T-helper 2 cell treated with Interferon-gamma antibody and Interleukin-4, amounts not matched to agents 100 ng/mL and 5 ng/mL, for 36 hours (primary cell): ENCODE results near the gene GAS5. TPM values are rescaled to one million over a fixed set of nuclear protein-coding genes. Genes with fewer than 3 reads are reported as not detected.
"Not testable (repeated sequence)": the region's sequence is repeated elsewhere in the genome, so short reads cannot be mapped to it uniquely, and the experiment has no call there.

Source experiments
- intact Hi-C: fragments of 100-400 bp; cut with micrococcal nuclease; formaldehyde crosslinking; loops from one replicate; pipeline ENCODE4 v1.15.1; 2023
- total RNA-seq: library from RNA; stranded (reverse); gene quantifications from 2 replicates; pipeline ENCODE4 v1.2.3, GENCODE V29; 2022

GAS5 gene
- 361 and 397 TPM in 2 replicates for total RNA-seq

DNA sequence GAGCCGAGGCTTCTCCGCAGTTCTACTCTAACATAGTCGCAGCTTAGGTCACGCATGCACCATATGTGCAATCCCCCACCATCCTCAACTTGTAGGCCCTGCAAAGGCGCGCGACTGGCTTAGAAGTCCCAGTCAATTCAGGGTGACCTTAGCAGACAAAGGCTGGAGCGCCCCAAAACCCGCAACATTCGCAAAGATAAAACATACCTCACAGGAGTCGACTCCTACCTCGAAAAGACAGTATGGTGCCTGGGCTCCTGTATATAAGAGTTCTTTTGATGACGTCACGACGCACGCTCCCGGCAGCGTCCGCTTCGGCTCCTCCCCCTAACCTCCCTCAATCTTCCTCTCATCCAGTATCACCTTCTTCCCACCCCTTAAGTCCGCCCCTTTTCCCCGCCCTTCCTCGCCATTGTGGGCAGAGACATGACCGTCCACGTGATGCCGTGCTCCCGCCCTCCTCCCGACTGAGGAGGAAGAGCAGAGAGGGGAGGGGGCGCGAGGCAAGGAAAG lies at the start of gene GAS5:
Gene GAS5, minus strand, starts transcription at position 237 of the 513 bp plus-strand sequence.
- intact Hi-C loops = loop anchor here (1.0 to 10.0 kb wide), 8 partner anchors 44 to 437 kb away; partner anchors contain the start of genes CENPL, DARS2, KLHL20 and RABGAP1L

DNA sequence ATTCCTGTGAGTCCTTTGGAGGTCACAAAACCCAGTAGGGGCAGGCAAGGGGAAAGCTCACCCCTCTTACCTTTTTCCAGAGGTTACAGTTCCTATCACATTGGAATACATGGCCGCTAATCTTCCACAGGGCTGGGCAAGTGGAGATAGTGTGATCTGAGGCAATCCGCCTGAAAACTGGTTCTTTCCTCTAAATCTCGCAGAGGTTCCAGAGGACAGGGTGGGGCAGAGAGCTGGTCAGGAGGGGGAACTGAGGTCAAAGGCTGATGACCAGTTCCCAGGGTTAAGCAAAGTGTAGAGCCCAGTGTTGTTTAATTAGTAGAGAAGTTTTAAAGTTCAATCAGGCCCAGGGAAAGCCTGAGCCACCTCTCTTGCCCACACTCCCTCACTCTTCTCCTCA lies 49.4 kb upstream of the GAS5 start, which contains the start of gene SERPINC1:
Gene SERPINC1, minus strand, starts transcription at position 179 of the 400 bp plus-strand sequence. Its CDS starts 68 bp downstream, at position 111.
- intact Hi-C loops = no loop called here

DNA sequence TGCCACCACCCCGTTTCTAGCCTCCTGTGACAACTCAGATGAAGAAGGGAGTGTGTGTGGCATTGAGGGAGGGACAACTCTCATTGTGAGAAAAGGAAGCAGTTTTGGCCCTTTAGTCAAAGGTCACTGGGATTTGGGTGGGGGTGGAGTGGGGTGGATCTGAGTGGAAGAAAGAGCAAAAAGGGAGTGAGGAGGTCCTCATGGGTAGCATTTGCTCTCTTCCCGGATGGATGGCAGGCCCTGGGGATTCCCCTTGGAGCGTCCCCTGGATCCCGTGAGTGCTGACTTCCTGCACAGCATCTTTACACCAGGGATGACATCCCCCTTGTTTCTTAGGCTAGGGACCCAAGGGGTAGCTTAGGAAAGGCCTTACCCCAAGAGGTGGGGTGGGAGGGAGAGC lies 48.9 kb upstream of the GAS5 start:
- intact Hi-C loops = no loop called here

DNA sequence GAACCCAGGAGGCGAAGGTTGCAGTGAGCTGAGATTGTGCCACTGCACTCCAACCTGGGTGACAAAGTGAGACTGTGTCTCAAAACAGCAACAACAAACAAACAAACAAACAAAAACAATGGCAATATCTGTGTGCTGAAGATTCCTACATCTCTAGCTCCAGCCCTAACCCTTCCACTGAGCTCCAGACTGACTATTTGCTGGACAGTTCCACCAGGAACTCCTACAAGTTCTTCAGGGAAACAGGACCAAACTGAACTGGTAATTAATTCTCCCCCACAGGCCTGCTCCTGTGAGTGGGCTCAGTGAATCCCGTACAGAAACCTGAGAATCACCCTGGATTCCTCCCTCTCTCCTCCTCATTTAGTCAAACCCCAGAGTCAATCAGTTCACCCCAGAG lies 47.8 kb upstream of the GAS5 start:
- intact Hi-C loops = loop anchor here (2.0 kb wide), 1 partner anchor 47 kb away; the partner anchor contains the start of gene ZBTB37

DNA sequence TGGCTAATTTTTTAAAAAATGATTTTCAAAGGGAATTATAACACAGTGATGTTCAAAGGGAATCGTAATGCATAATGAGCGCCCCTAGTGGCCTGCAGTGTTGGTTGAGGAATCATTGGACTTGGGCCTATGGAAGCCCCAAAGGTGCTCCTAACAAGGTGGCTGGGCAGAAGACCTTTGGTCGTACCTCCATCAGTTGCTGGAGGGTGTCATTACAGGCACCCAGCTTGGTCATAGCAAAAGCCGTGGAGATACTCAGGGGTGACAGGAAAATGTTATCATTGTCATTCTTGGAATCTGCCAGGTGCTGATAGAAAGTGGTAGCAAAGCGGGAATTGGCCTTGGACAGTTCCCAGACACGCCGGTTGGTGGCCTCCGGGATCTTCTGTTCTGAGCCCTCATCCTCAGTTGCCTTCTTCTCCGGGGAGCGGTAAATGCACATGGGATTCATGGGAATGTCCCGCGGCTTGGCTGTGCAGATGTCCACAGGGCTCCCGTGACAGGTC lies 46.6 kb upstream of the GAS5 start:
- intact Hi-C loops = loop anchor here (2.0 kb wide), 1 partner anchor 46 kb away; the partner anchor contains the start of gene ZBTB37

DNA sequence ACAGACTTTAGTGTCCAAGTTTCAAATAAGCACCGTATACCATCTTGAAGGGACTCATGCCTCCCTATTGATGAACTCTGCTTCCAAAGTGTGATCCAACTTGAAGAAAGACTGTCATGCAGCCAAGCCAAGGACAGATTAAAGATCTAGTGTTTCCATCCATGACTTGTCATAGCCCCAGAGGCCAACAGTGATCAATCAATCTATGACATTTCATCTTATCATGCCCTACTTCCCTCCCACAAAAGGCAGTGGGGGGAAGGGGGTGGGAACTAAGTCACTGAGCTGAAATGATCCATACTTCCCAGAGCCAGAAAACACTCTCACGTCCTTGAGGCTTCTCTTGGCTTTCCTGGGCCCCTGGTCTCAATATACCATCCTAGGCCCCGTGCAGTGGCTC lies 45.3 kb upstream of the GAS5 start:
- intact Hi-C loops = no loop called here

DNA sequence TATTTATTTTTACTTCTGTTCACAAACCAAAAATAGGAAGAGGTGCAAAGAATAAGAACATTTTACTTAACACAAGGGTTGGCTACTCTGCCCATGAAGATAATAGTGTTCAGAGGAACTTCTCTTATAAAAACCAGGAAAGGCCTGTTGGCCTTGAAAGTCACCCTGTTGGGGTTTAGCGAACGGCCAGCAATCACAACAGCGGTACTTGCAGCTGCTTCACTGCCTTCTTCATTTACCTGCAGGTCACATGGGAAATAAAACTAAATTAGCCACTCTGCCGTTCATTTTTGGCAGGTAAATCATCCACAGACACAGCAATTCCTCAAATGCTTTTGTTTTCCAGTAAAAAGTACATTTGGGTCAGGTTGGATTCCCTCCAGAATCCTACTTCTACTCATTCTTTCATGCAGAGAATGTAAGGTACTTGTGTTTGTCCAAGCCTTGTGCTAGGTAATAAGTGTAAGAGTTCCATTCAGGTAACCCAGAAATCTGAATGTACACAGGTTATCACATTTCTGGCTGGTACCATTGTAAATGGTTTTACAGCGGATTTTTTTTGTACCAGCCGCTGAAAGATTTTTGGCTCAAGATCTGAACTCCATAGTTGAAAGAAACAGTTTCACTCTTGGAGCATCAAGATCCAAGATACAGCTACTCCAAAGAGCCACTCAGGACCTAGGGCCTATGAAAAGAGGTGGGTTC lies 36.2 kb upstream of the GAS5 start:
- intact Hi-C loops = no loop called here

DNA sequence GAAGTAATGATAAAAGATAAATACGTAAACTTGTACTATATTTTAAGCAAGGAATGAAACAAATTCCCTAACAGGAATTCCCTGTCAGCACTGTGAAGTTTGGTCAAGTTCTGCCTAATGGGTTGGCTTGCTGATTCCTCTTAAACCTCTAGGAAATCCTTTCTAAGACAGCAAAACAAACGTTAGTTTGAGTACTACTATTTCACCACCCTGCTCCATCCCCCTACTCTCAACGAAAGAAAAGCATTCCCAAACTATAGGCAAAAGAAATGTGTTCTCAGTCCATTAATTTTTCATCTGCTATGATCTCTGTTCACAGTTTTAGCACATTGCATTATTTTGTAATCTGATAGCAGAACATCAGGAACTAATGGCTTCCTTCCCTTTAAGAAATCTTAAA lies 33.2 kb upstream of the GAS5 start:
- intact Hi-C loops = no loop called here

DNA sequence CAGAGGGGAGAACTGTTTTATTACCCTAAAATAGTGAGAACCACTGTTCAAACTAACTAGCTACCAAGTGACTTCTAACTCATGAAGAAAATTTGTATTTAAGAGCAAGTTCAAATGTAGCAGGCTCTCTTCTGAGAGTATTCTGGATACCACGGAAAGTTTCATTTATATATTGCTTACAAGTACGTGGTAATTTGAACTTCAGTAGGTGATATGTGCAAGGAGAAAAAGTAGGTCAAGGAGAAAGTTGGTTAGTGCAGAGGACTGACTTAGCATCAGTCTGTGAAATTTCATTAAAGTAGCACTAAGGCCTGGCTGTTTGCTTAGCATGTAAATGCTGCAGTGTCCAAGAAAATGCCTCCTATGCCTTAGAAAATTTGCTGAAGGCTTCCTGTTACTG lies 32.6 kb upstream of the GAS5 start:
- intact Hi-C loops = no loop called here

DNA sequence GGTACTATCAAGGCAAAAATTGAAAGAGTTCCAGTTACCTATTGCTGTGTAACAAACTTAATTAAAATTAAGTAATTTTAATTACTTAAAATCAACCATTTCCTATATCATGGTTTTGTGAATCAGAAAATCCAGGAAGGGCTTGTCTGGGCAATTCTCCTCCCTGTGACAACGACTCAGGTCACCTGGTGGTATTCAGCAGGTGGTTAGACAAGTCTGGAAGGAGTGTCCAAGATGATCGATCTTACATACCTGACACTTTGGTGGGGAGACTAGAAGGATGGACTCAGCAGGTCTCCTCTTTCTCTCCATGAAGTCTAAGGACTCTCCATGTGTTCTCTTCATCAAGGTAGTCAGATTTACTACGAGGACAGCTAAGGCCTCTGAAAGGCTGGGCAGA lies 26.4 kb upstream of the GAS5 start:
- intact Hi-C loops = no loop called here

DNA sequence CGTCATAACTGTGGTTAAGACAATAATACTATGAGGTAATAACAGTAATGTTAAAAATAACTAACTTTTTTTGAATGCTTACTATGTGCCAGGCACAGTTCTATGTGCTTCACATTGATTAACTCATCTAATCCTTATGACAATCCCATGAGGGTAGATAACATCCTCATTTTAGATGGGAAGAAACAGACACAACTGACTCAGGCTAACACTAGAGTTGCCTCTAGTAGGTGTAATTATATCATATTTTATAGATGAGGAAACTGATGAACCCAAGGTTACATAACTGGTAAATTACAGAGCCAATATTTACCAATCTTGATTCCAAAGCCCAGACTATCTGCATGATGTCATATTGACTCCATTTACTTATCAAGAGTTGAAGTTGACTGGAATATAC lies 25.8 kb upstream of the GAS5 start:
- intact Hi-C loops = no loop called here

DNA sequence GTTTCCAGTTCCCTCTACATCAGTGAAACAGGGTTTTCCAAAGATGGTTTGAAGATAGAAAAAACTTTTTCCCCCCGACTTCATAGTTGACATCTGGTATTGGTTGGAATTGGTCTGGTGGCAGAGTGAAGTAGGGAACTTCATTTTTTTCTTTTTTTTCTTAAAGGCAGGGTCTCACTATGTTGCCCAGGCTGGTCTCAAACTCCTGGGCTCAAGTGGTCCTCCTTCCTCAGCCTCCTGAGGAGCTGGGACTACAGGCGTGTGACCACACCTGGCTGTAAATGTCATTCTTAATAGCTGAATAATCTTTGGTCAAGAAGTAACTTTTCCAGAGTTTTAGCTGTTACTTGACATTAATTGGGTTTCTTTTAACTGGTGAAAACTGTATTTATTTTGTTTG lies 22.1 kb upstream of the GAS5 start:
- intact Hi-C loops = no loop called here

DNA sequence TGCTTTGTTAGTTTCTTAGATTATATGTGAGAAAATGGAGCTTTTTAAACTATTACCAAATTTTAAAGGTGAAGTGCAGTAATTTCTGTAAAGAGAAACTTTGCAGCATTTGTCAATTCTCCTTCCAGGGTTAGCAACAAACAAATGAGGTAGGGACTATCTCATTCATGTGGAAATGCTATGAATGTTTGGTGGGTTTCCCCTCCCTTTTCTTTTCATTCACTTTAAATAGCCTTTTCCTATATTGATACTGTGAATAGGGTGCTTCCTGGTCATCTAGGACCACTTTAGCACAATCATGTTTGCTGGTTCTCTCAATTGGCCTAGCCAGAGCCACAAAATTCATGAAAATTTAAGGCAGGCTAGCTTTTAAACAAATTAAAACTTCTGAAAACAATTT lies 21.0 kb upstream of the GAS5 start:
- intact Hi-C loops = no loop called here

DNA sequence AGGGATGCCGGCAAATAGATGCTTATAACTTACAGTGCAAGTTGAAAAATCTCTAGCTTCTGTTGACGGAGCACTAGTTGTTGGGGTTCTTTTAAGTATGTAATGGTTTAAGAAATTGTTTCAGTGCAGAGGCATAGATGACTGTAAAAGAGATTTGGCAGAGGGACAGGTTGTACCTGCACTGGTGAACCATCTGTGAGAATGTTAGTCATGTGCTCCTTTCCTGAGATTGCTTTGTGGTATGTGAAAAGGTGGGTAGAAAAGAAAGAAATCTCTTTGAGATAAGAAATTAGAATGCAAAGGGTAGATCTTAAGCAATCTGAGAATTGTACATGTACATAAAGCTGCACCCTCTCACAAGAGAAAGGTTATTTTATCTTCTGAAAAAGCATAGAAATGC lies 19.8 kb upstream of the GAS5 start:
- intact Hi-C loops = no loop called here

DNA sequence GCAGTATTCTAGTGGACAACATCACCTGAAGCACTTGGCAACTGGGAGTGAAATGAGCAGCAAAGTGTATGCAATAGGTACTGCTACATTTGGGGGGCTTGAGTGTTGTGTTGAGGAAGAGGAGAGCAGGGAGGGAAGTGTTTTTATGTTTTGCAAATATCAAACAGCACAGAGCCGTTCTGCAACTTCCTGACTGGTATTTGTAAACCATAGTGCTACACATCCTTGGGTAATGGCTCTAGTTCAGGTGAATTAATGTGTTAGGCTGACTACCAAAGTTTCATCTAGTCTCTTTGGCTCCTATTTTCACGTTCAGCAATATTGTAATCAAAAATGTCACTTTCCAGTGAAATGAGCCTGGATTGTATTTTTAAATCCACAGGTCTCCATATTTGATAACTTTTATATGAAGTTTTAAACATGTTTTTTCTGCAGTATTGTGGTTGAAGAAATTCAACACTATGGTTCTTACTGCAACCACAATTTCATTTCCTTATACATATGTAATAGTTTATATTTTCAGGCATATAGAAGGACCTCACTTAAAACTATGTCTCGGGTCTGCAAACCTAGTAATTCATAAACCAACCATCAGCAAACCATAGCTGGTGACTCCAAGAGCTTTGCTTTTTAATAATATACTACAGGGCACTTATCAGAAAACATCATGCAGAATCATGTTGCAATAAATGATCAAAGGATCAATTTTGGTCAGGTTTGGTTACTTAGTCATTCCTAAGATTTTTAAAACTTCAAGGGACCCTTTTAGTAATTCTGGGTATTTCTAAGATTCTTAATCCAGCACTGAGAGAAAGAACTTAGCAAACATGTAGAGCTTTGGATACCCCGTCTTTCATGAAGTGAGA lies 19.2 kb upstream of the GAS5 start:
- intact Hi-C loops = no loop called here

DNA sequence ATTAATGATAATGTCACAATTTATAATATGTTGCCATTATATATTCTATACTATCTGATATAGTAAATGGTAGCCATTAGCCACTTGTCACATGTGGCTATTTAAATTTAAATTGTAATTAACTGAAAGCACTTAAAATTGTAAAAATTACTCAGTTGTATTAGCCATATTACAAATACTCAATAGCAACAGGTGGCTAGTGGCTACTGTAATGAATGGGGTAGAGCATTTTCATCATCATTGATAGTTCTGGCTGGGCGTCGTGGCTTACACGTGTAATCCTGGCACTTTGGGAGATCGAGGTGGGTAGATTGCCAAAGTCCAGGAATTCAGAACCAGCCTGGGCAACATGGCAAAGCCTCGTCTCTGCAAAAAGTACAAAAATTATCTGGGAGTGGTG lies 16.9 kb upstream of the GAS5 start:
- intact Hi-C loops = no loop called here

DNA sequence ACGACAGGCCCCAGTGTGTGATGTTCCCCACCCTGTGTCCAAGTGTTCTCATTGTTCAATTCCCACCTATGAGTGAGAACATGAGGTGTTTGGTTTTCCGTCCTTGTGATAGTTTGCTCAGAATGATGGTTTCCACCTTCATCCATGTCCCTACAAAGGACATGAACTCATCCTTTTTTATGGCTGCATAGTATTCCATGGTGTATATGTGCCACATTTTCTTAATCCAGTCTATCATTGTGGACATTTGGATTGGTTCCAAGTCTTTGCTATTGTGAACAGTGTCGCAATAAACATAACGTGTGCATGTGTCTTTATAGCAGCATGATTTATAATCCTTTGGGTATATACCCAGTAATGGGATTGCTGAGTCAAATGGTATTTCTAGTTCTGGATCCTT lies 13.3 kb upstream of the GAS5 start:
- intact Hi-C loops = not testable (repeated sequence)

DNA sequence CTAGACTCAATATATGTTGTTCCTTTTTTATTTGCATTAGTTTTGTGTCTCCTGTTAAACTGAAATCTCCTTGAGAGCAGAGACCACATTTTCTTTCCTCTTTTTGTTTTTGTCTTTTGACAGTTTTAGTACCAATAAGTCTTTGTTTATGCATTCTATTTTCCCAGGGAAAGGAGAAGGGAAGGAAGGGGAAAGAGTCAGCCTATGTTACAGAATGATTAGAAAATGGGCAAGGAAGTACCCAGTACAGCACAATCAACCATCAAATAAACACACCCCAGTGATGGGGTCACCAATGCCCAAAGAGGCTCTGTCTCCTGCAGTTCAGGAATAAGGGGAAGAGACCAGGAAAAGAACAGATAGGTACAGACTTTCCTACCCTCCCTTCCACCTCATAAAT lies 10.5 kb upstream of the GAS5 start:
- intact Hi-C loops = no loop called here

DNA sequence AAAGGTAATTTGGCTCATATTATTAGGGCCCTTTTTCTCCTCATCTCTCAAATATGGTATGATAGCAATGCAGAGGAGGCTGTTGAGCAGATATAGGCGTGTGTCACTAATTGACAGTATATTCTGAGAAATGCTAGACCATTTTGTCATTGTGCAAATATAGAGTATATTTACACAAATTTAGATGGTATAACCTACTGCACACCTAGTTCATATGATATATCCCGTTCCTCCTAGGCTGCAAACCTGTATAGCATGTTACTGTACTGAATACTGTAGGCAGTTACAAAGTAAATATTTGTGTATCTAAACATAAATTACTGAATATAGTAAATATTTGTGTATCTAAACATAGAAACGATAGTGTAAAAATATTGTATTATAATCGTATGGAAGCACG lies 8.9 kb upstream of the GAS5 start:
- intact Hi-C loops = no loop called here

DNA sequence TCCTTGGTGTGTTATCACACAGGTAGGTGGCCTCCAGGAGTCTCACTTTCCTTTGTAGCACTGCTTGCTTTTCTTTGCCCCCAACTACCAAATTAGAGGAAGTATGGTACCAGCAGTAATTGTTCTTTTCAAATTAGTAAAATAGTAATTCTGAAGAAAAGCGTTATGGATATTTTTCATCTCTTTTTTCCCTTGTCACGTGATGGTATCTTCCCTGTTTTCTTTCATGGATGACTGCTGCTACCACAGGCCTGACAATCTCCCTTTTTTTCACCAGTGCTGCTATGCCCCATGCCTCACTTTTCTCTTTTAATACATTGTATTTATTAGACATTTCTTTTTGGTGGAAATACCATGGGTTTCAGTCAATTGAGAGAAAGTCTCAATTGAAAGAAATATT lies 3.7 kb upstream of the GAS5 start:
- intact Hi-C loops = no loop called here

DNA sequence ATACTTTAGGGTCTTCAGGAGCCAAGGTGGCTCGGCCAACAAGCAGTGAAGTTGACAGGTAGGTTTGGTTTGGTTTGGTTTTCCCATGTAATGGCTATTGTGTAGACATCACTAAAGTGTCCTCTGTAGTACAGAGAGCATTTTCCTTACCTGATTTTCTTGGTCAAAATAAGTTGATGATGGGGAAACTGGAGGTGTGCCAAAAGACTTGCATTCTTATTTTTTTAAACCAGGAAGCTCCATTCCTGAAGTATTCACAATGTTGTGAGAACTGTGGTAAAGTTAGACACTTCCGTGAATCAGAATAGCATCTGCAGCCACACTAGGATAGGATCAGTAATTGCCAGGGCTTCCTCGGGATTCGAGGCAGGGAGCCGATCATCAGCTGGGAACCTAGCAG lies 3.3 kb upstream of the GAS5 start:
- intact Hi-C loops = no loop called here
